Measurements from ENCODE around the gene PDE1A.

PDE1A gene

GRCh38 chr2:182448371-182448770, 21.5 kb upstream of the PDE1A start:
- Histone ChIP-seq H3K9me3 (ENCODE audit: control insufficient read depth, insufficient read depth, low read depth, low read length) (no peaks in the 10 kb centered on the region), H3K27ac (ENCODE audit: extremely low read depth, low read depth, low read length) (no peak overlapping the region), H3K4me1 (ENCODE audit: control insufficient read depth, insufficient read depth, low read length) (peaks cover 8% of the 10 kb centered on the region; the same call in 1 of the 2 replicates), H3K4me3 (ENCODE audit: low read depth, low read length) (no peak overlapping the region), H3K36me3 (ENCODE audit: control insufficient read depth in 2 of 2, insufficient read depth in 1 of 2, low read length in 2 of 2) (no peaks in the 10 kb centered on the region)
- ChIA-PET CTCF (no interaction called here), POLR2A (no interaction called here)
- no peak for TF ChIP-seq ZBTB17 (tag by site-specific recombination; IDR thresholded peaks at IDR 0.05)
- TF ChIP-seq ZSCAN16 (tag by site-specific recombination; IDR thresholded peaks at IDR 0.05), result no peak
- TF ChIP-seq MEIS1 (CRISPR knock-in tag; IDR thresholded peaks at IDR 0.05; ENCODE audit: borderline replicate concordance), result no peak
- TF ChIP-seq INSM2 (tag by site-specific recombination; IDR thresholded peaks at IDR 0.05), result no peak
- no peak for TF ChIP-seq ZNF423 (tag by site-specific recombination; IDR thresholded peaks at IDR 0.05)
- no peak for TF ChIP-seq ZNF10 (tag by site-specific recombination; IDR thresholded peaks at IDR 0.05)
- no peak for TF ChIP-seq ZFP41 (tag by site-specific recombination; IDR thresholded peaks at IDR 0.05; ENCODE audit: borderline replicate concordance)
- TF ChIP-seq ZNF654 (tag by site-specific recombination; IDR thresholded peaks at IDR 0.05; ENCODE audit: low read depth), result no peak
- no peak for TF ChIP-seq SP3 (tag by site-specific recombination; IDR thresholded peaks at IDR 0.05)
- no peak for TF ChIP-seq ZNF544 (tag by site-specific recombination; IDR thresholded peaks at IDR 0.05)
- TF ChIP-seq ZNF449 (tag by site-specific recombination; IDR thresholded peaks at IDR 0.05), result no peak
- TF ChIP-seq ZNF623 (tag by site-specific recombination; IDR thresholded peaks at IDR 0.05), result no peak
- no peak for TF ChIP-seq ZNF585B (tag by site-specific recombination; IDR thresholded peaks at IDR 0.05)
- no peak for TF ChIP-seq ZSCAN5A (tag by site-specific recombination; IDR thresholded peaks at IDR 0.05)
- no peak for TF ChIP-seq ZFHX2 (tag by site-specific recombination; conservative IDR thresholded peaks at IDR 0.05)
- no peak for TF ChIP-seq ZNF132 (tag by site-specific recombination; IDR thresholded peaks at IDR 0.05; ENCODE audit: borderline replicate concordance)
- TF ChIP-seq ZBTB20 (tag by site-specific recombination; IDR thresholded peaks at IDR 0.05), result no peak
- no peak for TF ChIP-seq SETDB1 (IDR thresholded peaks at IDR 0.05; ENCODE audit: insufficient read length, low read length)

GRCh38 chr2:182447863-182448262, 21.0 kb upstream of the PDE1A start:
- H3K4me1 ChIP-seq (ENCODE audit: control insufficient read depth, insufficient read depth, low read length), result peaks cover 8% of the 10 kb centered on the region; the same call in 1 of the 2 replicates
- ChIA-PET POLR2A (no interaction called here), CTCF (no interaction called here)
- no peaks in the 10 kb centered on the region for H3K36me3 ChIP-seq (ENCODE audit: control insufficient read depth in 2 of 2, insufficient read depth in 1 of 2, low read length in 2 of 2)
- no peaks in the 10 kb centered on the region for H3K9me3 ChIP-seq (ENCODE audit: control insufficient read depth, insufficient read depth, low read depth, low read length)
- TF ChIP-seq ZNF596 (tag by site-specific recombination; IDR thresholded peaks at IDR 0.05) (no peak), IKZF3 (tag by site-specific recombination; IDR thresholded peaks at IDR 0.05) (no peak), ZNF223 (tag by site-specific recombination; IDR thresholded peaks at IDR 0.05) (no peak), MZF1 (tag by site-specific recombination; IDR thresholded peaks at IDR 0.05; ENCODE audit: borderline replicate concordance) (no peak), ZNF776 (tag by site-specific recombination; IDR thresholded peaks at IDR 0.05; ENCODE audit: borderline replicate concordance) (no peak), BCL11A (tag by site-specific recombination; IDR thresholded peaks at IDR 0.05; ENCODE audit: low read depth) (no peak), PRDM4 (tag by site-specific recombination; IDR thresholded peaks at IDR 0.05) (no peak), BCL6B (tag by site-specific recombination; IDR thresholded peaks at IDR 0.05) (no peak)
- H3K4me3 ChIP-seq (ENCODE audit: low read depth, low read length), result no peak overlapping the region
- H3K27ac ChIP-seq (ENCODE audit: extremely low read depth, low read depth, low read length), result no peak overlapping the region
